HUES48 (cell line): ENCODE results near the gene SCUBE2.

ENCODE experiments used
- H3K27ac ChIP-seq: one replicate; pipeline ENCODE4 v1.7.0; 2013; ENCODE audit warnings: low read depth, low read length, inconsistent platforms
- H3K27me3 ChIP-seq: 2 replicates; pipeline ENCODE4 v1.6.1; 2013; ENCODE audit warnings: mild to moderate bottlenecking, low read length; ENCODE audit not compliant: control insufficient read depth, insufficient read depth
- H3K36me3 ChIP-seq: 2 replicates; pipeline ENCODE4 v1.6.1; 2013; ENCODE audit warnings: low read length; ENCODE audit not compliant: control insufficient read depth, insufficient read depth
- H3K4me1 ChIP-seq: 2 replicates; pipeline ENCODE4 v1.6.1; 2013; ENCODE audit warnings: mild to moderate bottlenecking, low read length; ENCODE audit not compliant: control insufficient read depth, insufficient read depth
- H3K4me3 ChIP-seq: 2 replicates; pipeline ENCODE4 v1.5.1; 2013; ENCODE audit warnings: mild to moderate bottlenecking, low read depth, low read length
- H3K9ac ChIP-seq: 2 replicates; pipeline ENCODE4 v1.6.1; 2013; ENCODE audit warnings: mild to moderate bottlenecking, low read depth, low read length, moderate library complexity
- H3K9me3 ChIP-seq: 2 replicates; pipeline ENCODE4 v1.6.1; 2013; ENCODE audit warnings: low read length; ENCODE audit not compliant: control insufficient read depth, insufficient read depth

SCUBE2 gene

GRCh38 chr11:9089636-9090035, 1.8 kb downstream of the SCUBE2 start:
- Histone ChIP-seq H3K27me3 (peaks cover 41% of the 10 kb centered on the region), H3K27ac (no peak overlapping the region), H3K36me3 (no peaks in the 10 kb centered on the region), H3K9me3 (no peaks in the 10 kb centered on the region), H3K4me1 (peaks cover 15% of the 10 kb centered on the region), H3K4me3 (no peak overlapping the region), H3K9ac (no peak overlapping the region)

GRCh38 chr11:9089061-9089460, 2.3 kb downstream of the SCUBE2 start:
- no peaks in the 10 kb centered on the region for H3K9me3 ChIP-seq
- no peak overlapping the region for H3K27ac ChIP-seq
- H3K27me3 ChIP-seq = peaks cover 41% of the 10 kb centered on the region

GRCh38 chr11:9082575-9082974, 8.8 kb downstream of the SCUBE2 start:
- no peak overlapping the region for H3K9ac ChIP-seq
- H3K36me3 ChIP-seq = no peaks in the 10 kb centered on the region
- no peaks in the 10 kb centered on the region for H3K4me1 ChIP-seq
- H3K9me3 ChIP-seq = no peaks in the 10 kb centered on the region
- H3K27ac ChIP-seq = no peak overlapping the region
- no peak overlapping the region for H3K4me3 ChIP-seq
- no peaks in the 10 kb centered on the region for H3K27me3 ChIP-seq

More at GRCh38 chr11:9089061-9089460, 2.3 kb downstream of the SCUBE2 start:
- no peaks in the 10 kb centered on the region for H3K36me3 ChIP-seq
- peaks cover 15% of the 10 kb centered on the region for H3K4me1 ChIP-seq
- H3K9ac ChIP-seq = no peak overlapping the region
- no peak overlapping the region for H3K4me3 ChIP-seq

- H3K27ac ChIP-seq = no peak overlapping the region
- H3K4me3 ChIP-seq = no peak overlapping the region
- H3K27me3 ChIP-seq = no peaks in the 10 kb centered on the region
- H3K36me3 ChIP-seq = no peaks in the 10 kb centered on the region
- no peaks in the 10 kb centered on the region for H3K4me1 ChIP-seq
- no peak overlapping the region for H3K9ac ChIP-seq
- no peaks in the 10 kb centered on the region for H3K9me3 ChIP-seq
Observed at GRCh38 chr11:9081153-9081552, 10.2 kb downstream of the SCUBE2 start.

- no peaks in the 10 kb centered on the region for H3K9me3 ChIP-seq
Observed at GRCh38 chr11:9078113-9079086, 13.0 kb downstream of the SCUBE2 start.

GRCh38 chr11:9077164-9077563, 14.2 kb downstream of the SCUBE2 start:
- Histone ChIP-seq H3K27me3 (no peaks in the 10 kb centered on the region), H3K9ac (no peak overlapping the region), H3K9me3 (no peaks in the 10 kb centered on the region), H3K36me3 (no peaks in the 10 kb centered on the region), H3K27ac (no peak overlapping the region), H3K4me3 (no peak overlapping the region), H3K4me1 (peaks cover 7% of the 10 kb centered on the region; the same call in 1 of the 2 replicates)

More at GRCh38 chr11:9078113-9079086, 13.0 kb downstream of the SCUBE2 start:
- Histone ChIP-seq H3K27me3 (no peaks in the 10 kb centered on the region), H3K27ac (no peak overlapping the region), H3K9ac (no peak overlapping the region), H3K36me3 (no peaks in the 10 kb centered on the region), H3K4me1 (no peaks in the 10 kb centered on the region), H3K4me3 (no peak overlapping the region)

- Histone ChIP-seq H3K27me3 (no peaks in the 10 kb centered on the region), H3K36me3 (no peaks in the 10 kb centered on the region), H3K4me3 (no peak overlapping the region), H3K9ac (no peak overlapping the region), H3K9me3 (no peaks in the 10 kb centered on the region), H3K27ac (no peak overlapping the region), H3K4me1 (peaks cover 8% of the 10 kb centered on the region)
Observed at GRCh38 chr11:9076661-9077060, 14.7 kb downstream of the SCUBE2 start.

GRCh38 chr11:9076046-9076445, 15.4 kb downstream of the SCUBE2 start:
- H3K27ac ChIP-seq = no peak overlapping the region
- no peak overlapping the region for H3K9ac ChIP-seq
- no peaks in the 10 kb centered on the region for H3K27me3 ChIP-seq
- H3K4me1 ChIP-seq = peaks cover 14% of the 10 kb centered on the region
- no peaks in the 10 kb centered on the region for H3K9me3 ChIP-seq
- H3K36me3 ChIP-seq = no peaks in the 10 kb centered on the region
- H3K4me3 ChIP-seq = no peak overlapping the region

GRCh38 chr11:9075556-9075955, 15.8 kb downstream of the SCUBE2 start:
- H3K27ac ChIP-seq = no peak overlapping the region

GRCh38 chr11:9074338-9075029, 16.9 kb downstream of the SCUBE2 start:
- Histone ChIP-seq H3K4me1 (peaks cover 17% of the 10 kb centered on the region), H3K4me3 (no peak overlapping the region), H3K9ac (no peak overlapping the region), H3K36me3 (no peaks in the 10 kb centered on the region), H3K27me3 (no peaks in the 10 kb centered on the region), H3K9me3 (no peaks in the 10 kb centered on the region), H3K27ac (no peak overlapping the region)

More at GRCh38 chr11:9075556-9075955, 15.8 kb downstream of the SCUBE2 start:
- Histone ChIP-seq H3K4me3 (no peak overlapping the region), H3K27me3 (no peaks in the 10 kb centered on the region), H3K9ac (no peak overlapping the region), H3K4me1 (peaks cover 17% of the 10 kb centered on the region), H3K9me3 (no peaks in the 10 kb centered on the region), H3K36me3 (no peaks in the 10 kb centered on the region)
